Activated CD8-positive, alpha-beta memory T cell treated with anti-CD3 and anti-CD28 coated beads, Interleukin-2, amount 50 U/mL, for 48 hours (primary cell): Measurements from ENCODE around the gene CPT2.
A peak's percentile ranks its signal among the peaks of the same experiment; 100 is the strongest.

Experiments
- DNase-seq: peaks from one replicate; pipeline ENCODE4 v3.0.0-alpha.2; 2020

Gene CPT2

DNA sequence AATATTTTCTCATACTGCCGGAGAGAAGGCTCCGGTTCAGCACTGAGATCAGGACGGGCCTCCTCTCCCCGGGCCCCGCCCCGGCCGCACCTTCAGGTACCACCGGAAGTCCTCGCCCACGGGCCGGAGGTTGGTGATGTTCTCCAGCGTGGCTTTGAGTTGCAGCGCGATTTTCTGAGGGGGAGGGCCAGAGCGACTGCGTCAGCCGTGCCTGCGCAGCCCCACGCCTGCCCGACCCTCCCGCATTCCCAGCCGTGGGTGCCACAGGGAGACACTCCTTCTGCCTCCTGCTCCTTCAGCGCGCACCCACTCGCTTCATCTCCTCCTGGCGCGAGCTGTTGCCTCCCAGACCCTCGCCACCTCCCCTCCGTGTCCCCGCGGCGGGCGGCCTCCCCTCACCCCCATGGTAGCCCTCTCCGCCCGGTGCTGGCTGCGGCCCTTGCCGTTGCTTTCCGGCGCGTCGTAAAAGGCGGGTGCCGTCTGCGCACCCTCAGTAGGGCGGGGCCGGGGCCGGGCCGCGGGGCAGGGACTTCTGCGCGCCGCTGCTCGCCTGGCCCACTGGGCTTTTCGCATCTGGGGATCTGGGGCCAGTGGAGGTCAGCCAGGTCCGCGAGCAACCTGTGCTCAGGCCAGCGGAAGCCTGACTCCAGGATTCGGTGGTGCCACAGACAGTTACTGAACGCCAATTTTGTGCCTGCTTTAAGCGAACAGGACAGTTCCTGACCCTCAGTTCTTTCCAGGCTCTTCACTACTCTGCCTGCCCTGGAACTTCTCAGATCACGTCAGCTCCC lies 23.7 kb downstream of the CPT2 start, which contains the start of gene CZIB:
Gene CZIB, minus strand, starts transcription at position 464 of the 791 bp plus-strand sequence. Its CDS starts 59 bp downstream, at position 405.
- DNase-seq = peak; percentile 96

DNA sequence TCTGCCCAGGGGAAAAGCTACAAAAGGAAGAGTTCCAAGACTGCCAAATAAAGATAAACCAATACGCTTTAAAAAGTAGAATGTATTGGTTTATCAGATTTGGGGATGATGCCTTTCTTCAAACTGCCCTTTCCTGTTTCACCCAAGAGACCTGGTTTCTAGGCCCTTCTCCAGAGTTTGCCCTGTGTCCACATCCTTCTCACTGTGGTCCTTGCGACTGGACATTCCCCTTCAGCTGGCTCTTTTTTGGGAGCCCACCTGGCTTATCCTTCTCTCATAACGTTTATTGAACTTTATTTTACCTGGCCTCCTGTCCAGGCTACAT lies 24.3 kb downstream of the CPT2 start:
- no peak for DNase-seq

DNA sequence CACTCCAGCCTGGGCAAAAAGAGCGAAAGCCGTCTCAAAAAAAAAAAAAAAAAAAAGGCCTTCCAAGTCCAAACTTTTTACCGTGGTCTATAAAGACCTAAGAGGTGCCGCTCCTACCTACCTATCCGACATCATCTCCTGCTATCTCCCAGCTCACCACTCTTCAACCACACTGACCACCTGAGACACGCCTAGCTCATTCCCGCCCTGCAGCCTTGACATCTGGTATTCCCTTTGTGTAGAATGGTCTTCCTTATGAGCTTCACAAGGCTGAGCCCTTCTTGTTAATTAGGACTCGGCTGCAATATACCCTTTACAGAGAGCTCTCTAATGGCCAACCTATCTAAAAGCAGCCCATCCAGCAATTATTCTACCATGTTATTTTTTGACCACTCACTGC lies 41.0 kb downstream of the CPT2 start:
- DNase-seq = no peak

DNA sequence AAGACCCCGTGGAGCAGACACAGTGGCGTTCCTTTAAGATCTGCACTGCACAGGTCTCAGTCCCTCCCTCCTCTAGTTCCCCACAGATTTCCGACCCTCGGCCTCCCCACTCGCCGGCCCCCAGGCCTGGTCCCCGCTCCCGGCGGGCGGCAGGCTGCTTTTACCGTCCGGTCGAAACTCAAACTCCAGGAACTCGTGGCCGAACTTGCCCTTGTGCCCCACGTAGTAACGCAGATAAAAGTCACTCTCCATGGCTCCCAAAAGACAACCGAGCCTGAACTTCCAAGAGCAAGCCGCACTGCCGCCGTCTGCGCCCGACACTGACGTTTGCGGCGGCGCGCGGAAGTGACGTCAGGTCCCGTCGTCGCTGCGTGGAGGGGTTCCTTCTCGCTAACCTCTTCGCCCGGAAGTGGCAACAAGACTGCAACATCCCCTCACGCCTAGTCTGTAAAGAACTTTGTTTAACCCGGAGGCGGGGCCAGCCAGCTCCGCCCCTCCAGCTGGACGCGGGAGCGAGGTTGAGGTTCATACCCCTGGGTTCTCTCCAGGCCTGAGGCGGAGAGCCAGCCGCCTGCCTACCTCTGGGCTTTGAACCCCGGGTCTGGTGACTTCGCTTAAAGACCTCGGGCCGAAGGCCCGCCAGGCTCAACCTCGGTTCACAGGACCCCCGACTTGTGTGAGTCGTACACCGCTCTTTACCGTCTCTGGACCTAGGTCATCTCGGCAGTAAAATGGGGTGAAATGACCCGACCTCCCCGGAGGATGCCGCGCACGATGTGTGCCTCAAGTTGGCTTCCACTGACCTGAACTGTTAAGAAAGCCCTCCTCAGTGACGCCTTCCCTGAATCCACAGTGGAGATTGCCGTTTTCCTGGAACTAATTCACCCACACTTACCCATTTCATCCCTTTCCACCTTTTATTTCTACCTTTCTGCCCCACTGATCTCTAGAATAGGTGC lies 41.9 kb downstream of the CPT2 start, which contains the start of gene MAGOH:
Gene MAGOH, minus strand, starts transcription at position 322 of the 959 bp plus-strand sequence. Its CDS starts 70 bp downstream, at position 252.
- DNase-seq = peak; percentile 99

- DNase-seq = no peak
These were observed 45.2 kb downstream of the CPT2 start for GRCh38 chr1:53241828-53242227.

DNA sequence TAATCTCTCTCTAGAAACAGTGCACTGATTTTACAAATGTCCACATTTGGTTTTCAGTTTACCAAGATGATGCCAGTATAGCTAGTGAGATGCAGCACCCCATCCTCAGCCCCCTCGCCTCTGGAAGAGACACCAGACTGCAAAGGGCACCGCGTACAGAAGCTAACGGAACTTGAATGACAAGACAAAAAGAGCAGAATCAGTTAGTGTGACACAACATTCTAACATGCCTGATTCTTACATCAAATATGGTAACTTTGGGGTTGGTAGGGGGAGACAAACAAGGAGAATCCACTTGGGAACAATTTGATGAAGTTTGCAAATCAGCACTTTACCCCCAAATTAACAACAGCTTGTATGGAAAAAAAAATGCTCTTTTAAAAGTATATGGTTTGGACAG lies 45.8 kb downstream of the CPT2 start:
- DNase-seq = no peak

DNA sequence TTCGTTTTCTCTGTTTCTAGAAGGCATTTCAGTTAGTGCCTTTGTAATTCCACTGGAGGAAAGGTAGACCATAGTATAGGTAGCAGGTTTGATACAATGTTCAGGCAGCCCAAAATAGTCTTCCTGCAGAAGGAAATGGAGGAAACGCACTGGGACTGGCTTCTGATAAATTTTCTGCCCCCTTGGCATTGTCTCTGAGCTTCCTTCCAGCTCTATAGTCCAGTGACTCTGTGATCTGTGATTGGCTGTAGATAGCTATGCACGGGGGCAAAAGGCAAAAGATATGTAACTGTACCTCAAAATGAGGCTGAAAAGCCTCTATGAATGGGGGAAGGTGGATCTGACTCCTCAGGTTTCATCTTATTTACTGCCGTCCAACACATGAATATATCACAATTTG lies 47.5 kb downstream of the CPT2 start:
- DNase-seq = no peak

DNA sequence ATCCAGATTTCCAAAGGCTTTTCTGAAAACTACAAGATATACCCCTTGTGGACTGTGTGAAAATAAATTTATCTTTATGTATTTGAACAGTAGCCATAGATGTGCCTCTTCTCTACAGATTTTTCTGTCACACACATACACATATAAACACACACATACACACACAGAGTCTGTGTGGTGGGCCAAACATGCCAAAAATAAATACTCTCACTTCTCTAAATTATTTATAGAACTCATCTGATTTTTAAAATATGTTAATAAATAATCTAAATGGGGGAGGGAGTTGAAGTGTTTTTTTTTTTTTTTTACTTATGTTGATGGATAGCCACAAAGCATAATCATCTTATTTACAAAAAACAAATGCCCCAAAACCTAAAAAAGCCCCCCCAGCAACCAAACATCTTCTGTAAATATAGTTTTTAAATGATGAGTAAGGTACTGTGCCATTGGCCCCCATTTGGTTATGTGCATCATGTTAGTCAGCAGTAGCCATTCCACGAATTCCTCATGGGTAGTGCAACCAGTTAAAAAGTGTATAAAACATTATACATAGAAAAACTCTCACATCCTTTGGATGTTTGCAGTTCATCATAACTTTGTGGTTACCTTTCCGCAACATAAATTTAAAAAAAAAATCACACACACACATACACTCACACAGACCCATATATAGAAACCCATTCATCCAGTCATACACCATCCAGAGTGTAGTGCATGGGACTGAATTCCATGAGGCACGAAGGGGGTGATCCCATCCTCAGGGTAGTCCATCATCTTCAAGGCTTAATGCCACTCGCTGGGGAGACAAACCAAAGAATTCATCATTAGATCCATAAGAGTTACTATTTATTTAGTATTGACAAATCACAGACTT lies 49.9 kb downstream of the CPT2 start:
- no peak for DNase-seq

DNA sequence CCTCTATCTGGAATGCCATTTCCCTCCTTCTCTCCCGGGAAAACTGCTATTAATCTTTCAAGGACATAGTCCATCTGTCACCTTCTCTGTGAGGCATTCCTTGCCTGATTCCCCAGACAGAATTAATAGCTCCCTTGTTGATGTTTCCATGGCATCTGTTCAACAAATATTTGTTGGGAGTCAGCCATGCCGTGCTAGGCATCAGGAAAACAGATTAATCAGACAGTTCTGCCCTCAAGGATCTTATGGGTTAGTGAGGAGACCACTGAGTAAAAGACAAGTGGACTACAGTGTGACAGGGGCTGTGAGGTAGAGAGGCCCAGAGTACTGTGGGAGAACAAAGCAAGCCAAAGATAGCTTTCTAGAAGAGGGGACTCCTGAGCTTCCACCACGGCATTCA lies 53.1 kb downstream of the CPT2 start:
- no peak for DNase-seq

DNA sequence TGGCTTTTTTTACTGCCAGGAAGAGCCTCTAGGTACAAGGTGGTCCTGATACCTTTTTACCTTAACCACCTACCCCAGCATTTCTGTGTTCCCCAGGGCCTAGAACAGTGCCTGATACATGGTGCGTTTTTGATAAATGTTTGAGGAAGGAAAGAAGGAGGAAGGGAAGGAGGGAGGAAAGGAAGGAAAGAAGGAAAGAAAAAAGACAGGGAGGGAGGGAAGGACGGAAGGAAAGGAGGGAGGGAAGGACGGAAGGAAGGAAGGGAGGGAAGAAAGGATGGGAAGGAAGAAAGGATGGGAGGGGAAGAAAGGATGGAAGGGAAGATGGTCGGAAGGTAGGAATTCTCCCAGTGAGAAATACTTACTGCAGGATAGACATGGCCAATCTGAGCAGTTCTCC lies 53.7 kb downstream of the CPT2 start:
- DNase-seq = no peak

DNA sequence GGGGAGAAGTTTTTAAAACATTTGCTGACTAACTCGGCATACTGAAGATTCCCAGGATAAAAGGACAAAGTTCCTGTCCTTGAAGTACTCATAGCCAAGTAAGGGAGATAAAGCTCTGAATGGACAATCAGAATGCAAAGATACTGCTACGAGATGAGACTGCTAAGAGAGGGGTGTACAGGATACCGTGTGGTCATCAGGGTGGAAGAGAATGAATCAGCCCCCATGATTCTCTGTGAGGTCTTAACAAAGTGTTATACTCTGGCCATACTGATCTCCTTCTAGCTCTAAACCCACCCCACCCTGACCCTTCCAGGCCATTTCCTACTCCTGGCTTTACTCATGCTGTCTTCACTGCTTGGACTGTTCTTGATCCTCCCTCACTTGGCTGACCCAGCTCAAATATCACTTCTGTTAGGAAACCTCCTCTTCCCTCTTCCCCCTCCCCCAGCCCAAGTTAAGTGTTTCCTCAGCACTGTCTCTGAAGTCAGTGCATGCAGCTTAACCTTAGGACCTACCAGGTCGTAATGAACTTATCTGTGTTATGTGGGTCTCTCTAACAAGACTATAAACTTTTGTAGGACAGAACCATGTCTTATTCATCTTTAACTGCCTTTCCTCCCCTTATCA lies 57.5 kb downstream of the CPT2 start:
- no peak for DNase-seq

DNA sequence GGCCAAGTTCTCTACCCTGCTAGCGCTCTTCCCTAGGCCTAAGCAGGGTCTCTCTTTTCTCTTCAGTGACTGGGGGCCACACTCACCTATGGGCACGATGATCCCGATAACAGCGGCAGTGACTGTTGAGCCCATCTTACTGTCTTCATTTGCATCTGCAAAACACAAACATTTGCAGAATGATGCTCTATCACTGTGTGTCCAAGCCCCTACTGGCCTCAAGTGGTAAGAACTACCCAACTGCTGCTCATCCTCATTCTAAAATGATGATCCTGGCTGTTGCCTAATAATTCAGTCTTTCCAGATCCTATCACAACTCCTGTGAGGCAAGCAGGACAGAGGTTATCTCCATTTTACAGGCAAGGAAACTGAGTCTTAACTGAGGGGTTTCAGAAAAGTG lies 58.4 kb downstream of the CPT2 start:
- DNase-seq = no peak

DNA sequence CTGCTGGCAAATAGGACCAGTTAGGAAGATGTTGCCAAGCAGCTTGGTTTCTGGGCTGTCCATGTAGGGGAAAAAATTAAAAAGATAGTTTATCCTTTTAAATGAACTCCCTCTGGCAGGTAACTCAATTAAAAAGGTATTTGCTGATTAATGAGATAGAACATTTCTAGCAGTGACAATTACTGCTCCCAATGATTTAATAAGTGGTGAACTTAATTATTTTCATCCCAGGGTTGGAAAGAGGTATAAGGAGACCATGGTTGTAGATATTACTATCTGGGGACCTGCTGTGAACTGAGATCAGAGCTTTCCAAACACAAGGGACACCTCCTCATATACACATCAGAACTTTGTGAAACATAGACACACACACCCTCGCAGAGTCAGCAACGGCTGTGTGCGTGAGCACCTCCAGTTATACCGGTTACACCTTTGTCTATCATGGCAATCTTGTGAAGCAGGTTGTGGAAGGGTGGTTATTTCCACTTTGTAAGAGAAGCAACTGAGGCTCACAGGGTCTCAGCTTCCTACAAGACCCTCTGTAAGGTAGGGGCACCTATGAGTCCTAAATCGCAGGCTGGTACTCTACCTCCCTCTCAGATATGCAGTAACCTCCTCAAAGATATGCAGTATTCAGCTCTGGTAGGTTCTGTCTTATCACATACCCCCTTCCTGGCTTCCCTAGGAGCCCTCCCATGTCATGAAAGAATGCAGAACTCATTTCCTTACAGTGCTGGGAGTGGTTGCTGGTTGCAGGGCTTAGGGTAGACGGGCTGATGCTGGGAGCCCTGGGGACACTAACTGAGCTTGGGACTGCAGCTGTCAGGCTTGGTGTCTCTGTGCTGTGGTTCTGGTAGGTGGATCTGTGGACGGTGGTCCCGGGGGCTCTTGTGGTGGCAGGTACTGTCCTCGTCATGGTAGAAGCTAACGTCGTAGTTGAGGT lies 60.2 kb downstream of the CPT2 start:
- DNase-seq = no peak

DNA sequence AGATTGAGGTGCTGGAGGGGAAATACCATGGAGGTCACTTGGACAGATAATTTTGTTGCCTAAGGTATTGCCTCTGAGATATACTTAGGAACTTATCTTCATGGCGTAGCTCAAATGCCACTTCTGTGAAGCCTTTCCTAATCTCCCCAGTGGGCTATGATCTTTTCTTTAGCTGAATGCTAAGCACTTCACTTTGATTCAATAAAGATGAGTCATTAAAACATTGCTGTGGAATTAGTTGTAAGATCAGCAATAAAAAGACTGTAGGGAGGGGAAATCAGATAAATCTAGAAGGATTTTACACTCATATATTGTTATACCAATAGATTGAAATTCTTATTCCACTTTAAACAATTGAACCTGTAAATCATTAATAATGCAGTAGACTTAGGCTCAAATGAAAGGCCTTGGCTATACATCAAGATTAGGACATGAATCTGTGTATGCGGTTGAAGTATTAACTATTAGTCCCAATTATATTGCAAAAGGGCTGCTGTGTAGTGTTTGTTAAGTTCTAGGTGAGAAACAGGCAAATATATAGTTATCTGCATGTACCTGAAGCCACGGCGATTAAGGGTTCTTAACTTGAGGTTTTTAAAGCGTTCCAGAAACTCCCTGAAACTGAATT lies 60.9 kb downstream of the CPT2 start:
- DNase-seq = no peak

GRCh38 chr1:53258216-53258615 lies 61.6 kb downstream of the CPT2 start:
- no peak for DNase-seq

DNA sequence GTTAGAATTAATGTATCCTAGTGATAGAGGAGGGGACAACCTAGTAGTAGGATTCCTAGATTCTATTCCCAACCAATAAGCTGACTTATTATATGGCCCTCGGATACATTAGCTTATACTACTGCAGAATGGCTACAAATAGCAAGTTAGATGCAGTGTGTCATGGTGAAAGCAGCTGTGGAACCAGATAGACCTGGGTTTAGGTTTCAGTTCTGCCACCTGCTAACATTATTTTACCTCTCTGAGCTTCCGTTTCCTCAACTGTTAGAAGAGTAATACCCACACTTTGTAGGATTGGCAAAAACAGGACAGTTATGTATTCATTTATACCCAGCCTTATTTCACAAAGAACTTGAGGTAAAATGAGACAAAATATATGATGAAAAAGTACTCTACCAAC lies 63.3 kb downstream of the CPT2 start:
- DNase-seq = no peak

- no peak for DNase-seq
These were observed 64.1 kb downstream of the CPT2 start for GRCh38 chr1:53260631-53261247.

DNA sequence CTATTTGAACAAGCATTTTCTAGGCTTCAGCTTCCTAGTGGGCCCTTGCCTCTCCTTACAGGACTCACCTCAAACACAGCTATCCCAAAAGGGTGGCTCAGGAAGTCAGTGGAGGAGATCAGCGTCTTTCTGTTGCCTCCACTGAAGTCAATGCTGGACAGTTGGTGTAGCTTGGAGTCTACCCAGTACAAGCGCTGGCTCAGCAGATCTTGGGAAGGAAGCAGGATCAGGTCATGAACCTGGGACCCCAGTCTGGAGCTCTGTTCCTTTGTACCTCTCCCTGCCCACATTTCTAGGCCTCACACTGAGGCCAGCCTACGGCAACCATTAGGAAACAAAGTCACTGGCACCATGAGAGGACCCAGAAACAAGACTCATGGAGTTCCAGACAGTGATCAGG lies 65.4 kb downstream of the CPT2 start:
- DNase-seq = no peak
